ENCODE results near the gene LIX1.

Gene LIX1

DNA sequence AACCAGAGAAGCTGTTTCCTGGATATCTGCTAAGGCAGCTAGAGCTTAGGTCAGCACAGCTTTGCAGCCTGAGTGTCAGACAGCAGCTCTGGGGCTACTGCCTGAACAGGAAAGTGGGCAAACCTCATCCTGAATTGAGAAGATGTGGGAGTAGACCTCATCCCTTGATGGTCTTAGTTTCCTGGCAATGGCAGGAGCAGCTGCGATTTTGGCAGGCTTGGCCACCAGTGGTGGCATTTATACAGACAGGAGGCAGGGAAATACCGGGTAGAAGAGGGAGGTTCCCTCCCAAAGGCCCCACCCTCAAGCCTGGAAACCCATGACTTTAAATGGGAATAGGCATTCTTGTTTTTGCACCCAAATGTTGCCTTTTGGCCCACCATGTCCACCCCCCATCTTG, 69.7 kb downstream of the LIX1 start:
- no peak for DNase-seq

DNA sequence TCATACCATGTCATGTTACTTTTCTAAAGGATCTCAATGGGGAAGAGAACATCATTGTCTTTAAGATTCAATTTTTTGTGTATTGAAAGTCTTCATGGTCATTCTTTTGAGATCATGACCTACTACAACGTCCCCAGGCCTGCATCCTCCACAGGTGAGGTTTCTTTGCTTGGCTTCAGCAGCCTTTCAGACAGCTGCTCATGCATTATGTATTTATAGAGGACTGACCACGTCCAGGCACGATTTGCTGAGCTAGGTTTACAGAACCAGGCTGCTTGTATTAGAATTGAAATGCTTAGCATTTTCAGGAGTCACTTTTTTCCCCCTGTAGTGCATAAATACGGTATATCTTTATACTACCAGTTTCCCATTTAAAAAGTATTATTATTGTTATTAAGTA, 70.4 kb downstream of the LIX1 start:
- DNase-seq = no peak

DNA sequence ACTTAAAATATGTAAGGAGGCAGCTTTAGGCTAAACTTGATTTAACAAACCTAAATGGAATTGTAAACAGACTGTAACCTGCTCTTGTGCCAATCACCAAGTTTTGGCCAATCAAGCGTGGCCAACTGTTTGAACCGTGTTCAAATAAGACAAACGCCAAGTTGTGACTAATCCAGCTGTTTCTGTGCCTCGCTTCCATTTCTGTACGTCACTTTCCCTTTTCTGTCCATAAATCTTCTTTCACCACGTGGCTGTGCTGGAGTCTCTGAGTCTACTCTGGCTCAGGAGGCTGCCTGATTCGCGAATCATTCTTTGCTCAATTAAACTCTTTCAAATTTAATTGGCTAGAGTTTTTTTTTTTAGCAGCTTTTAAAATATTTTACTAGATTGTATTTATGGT, 71.3 kb downstream of the LIX1 start:
- DNase-seq = no peak

DNA sequence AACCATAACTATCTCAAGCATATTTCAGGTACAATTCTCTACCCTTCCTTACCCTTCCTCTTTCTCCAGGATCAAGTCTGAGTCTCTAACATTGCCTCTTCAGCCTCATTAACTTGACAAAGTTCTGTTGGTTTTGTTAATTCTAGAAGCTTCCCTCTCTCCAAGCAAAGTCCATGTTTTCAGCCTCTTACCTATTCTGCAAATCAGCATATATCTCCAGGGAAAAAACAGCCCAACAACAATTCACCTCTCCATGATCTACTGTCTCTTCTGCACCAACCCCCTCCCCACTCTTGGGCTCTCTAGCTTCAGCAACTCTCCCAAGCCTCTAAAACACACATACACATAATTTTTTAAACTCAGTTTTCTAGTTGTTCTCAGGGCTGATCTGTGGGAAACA, 72.2 kb downstream of the LIX1 start:
- DNase-seq = no peak

DNA sequence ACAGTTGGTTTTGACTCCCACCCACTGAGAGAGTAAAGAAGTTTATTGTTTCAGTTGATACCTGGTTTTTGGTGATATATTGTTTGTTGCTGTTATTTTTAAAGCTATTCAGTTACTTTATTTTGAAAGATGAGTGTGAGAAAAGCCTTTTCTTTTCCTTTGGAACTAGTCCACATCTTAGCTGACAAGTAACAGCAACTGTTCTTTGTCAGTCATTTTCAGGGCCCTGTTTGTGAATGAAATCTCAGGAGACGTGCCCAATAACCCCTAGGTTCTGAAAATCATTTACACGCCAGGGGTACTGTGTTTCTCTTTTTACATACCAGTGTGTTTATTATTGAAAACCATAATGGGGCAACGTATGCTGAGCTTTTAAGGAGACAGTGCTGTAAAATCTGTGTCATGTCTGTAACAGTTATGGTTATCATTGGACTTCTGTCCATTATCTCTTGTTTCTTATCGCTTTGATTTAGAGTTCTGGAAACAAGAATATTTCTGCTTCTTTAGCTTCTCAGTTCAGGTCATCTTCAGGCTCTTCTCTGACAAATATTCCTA, 75.0 kb downstream of the LIX1 start:
- no peak for DNase-seq

DNA sequence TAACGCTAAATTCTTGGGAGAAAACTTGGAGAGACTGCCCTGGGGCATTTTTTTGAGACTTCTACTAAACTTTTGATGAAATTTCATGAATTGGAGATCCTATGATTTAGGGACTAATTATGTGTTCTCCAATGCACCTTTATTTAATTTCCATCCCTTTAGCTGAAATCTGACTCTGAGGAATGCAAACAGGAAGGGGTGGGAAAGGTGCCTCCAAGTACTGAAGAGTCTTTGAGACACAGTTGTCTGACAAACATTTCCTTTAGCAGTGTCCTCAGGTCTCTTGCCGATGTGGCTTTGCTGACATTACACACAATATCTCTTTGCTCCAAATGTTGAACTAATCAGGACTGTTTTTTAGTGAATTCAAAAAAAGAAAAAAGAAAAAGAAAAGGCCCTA, 76.9 kb downstream of the LIX1 start:
- DNase-seq = no peak

DNA sequence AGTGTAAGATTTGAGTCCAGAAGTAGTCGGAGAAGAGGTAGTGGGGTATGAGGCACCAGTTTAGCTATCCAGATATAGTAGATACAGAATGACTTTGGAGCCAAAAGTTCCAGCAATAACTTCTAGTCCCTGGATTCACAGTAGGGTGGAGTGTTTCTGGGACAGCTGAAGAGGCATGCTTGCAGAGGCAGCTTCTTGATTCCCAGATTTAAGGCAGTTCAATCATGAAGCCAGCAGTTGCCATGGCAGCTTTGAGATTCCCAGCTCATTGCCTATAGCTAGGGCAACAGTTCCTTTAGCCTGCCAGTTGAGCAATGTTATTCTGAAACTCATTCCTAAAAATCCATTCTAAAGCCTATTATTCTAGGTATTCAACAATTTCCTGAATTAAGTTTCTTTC, 79.2 kb downstream of the LIX1 start:
- DNase-seq = no peak

DNA sequence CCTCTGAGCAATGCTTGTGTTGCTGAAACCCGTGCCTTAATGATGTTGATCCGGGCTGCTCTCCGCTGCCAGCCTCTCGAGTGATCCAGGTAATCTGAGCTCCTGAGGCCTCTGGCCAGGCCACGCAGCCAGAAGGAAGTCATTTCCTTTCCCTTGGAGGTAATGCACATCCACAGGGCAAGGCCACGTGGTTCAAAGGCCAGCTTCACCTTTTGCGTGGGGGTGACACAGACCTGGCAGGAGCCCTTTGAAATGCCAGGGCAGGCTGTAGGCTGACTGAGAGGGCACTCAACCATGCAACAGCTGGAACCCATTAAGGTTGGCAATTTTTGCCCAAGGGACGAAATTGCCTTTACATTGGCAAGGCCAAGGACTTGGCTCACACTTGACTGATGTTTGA, 80.4 kb downstream of the LIX1 start:
- DNase-seq = peak; percentile 10

DNA sequence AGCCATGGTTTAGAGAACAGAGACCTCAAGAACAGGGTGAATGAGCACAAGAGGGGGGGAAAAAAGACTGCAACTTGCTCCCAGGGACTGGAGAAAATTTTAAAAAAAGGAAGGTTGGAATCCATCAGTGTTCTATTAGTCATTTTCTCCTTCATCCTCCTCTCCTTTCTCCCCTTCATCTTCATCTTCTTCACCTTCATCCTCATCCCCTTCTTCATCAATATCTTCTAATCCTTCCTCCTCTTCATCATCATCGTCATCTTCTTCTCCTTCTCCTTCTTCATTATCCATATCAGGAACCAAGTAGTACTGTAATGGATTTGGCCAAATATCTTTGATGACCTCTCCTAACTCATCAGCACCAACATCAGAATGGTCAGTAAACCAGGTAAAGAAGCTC, 86.1 kb downstream of the LIX1 start:
- DNase-seq = no peak

DNA sequence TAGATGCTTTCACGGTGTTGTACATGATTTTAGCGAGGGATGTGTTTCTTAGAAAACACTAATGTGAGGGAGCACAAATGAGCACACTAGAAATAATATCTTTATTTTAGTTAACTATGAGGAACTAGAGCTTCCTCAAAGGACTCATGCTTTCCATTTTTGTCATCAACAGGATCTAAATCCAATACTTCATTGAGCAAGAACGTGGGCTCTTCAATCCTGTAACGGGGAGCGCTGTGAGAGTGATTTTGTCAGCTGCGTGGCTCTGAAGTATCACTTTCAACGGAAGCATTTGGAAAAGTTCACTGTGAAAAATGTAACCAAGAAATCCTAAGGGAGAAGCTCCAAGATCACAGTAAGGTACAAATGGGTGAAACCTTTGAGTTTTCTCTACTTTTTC, 93.2 kb downstream of the LIX1 start:
- DNase-seq = no peak

DNA sequence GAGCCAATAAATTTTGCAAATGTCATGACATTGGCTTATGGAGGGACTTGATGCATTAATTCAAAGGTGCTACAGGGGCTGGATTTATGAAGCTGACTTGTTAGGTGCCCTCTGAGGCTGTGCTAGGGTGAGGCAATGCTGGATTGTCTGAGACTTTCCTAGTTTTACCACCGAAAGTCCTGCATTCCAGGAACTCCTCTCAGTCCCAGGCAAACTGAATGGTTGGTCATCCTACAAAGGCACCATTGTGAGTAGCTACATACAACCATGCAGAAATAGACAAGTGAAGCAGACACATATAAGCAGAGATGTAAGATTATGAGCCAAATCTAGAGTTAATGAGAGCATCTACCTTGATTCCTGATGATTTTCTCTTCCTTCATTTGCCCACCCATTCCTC, 95.3 kb downstream of the LIX1 start:
- DNase-seq = no peak

DNA sequence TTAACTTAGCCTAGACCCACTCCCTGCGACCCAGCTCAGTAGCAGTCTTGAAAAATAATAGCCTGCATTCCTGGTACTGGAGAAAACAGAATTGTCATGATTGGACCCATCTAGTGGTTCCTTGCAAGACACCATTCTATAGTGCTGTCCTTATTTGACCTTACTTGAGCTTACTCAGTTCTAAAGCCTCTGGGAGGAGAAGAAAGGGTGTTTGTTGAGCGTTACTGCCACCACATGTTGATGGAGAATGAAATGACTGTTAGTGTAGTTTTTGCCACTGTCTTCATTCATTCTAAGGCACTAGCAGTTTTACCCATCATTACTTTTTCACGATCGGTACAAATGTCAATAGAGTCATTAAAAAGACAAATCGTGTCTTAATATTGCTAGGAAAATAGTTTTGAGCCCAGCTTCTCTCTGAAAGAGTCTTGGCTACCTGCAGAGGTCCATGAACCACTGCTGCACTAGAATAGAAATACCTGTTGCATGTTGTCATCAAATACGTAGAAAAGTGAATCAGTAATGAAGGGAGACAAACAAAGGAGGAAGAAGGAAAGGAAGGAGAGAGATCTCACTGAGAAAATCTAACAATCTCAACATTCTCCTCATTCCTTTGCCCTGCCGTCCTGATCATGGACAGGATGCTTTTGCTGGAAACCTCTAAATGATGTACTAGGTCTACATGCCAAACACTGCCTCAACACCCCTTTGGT, 96.0 kb downstream of the LIX1 start:
- no peak for DNase-seq

DNA sequence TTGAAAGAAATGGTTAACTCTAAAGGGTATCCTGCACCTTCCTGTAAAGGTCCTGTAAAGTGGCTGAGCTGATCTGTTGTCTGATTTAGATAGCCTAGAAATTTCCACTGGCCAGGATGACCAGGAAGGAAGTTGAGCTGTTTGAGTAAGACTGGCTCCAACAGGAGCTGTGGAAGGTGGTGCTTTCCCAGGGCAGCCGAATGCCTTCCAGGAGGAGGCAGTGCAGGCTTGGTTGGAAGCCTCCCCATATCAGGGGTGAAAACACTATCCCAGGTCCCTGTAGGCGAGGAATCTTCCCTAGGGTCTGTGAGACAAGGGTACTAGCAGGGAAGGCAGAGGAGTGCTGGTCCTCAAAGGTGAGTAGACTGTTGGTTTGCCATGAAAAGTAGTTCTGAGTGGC, 98.4 kb downstream of the LIX1 start:
- DNase-seq = no peak

DNA sequence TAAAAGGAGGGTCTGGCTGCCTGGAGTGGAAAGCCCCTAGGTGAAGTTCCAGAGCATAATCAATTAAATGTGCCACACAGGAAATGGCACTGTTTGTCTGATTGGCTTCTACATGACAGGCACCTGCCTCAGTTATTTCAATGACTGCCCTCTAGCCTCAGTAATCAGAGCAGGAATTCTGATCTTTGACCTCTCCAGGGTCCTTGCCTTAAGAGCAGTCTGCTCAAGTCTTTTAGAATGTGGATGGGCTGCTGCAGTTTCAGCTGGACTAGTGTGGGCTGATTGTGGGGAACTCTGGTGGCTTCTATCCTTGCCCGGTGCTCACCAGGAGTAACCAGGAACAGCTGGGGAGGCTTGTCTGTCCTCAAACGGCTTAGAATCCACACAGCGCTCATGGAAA, 98.9 kb downstream of the LIX1 start:
- DNase-seq = no peak

DNA sequence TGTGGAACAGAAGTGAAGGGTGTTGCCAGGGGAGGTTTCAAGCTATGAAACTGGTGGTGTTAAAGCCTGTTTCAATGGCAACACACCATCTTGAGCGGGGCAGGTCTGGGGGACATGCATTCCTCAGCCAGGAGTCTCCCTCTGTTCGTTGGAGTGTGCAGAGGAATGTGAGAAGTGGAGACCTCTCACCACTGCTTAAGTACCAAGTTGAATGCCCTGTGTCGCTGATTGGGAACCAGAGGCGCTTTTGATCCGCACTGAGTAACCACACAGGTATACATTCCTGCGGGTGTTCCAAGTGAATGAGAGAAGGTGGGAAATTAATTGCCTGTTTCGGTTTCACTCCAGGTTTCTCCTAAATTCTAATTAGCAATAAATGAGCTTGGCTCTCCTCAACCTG, 99.4 kb downstream of the LIX1 start:
- DNase-seq = no peak
